GM21723 (cell line): ENCODE data around the gene ZNF446.
"Not testable (repeated sequence)": the region's sequence is repeated elsewhere in the genome, so short reads cannot be mapped to it uniquely, and the experiment has no call there.

ENCODE experiments used
- ATAC-seq: cut with Tn5 transposase; IDR thresholded peaks from one replicate; pipeline ENCODE4 v1.9.1; 2021; ENCODE audit warnings: mild to moderate bottlenecking, moderate library complexity; ENCODE audit not compliant: unreplicated experiment

Gene ZNF446

DNA sequence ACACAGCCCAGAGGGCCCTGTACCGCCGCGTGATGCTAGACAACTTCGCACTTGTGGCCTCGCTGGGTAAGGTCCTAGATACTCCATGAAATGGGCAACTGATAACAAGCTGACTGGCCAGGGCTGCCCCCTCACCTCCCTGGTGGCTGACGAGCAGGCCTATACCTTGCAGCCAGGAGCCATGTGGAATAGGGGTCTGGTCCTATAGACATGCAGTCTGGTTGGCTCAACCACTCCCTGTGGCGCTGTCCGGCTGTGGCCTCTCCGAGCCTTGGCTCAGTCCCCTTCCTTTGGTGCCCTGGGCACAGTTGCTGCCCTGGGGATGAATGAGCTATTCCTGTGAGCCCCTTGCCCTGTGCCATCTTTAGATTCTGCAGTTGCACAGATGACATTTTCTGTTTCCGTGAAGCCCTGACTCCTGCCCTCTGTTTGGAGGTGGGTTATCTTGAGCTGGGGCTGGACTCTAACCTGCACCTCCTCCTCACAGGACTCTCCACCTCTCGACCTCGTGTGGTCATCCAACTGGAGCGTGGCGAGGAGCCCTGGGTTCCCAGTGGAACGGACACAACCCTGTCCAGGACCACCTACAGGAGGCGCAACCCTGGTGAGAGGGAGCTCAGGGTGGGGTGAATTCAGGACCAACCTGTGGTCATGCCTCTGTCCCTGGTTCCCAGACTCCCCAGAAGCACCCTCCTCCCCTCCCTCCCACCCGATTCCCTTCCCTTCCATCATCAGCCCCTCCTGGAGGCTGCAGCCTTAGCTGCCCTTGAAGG, 6.7 kb upstream of the ZNF446 start:
- ATAC-seq: no peak

DNA sequence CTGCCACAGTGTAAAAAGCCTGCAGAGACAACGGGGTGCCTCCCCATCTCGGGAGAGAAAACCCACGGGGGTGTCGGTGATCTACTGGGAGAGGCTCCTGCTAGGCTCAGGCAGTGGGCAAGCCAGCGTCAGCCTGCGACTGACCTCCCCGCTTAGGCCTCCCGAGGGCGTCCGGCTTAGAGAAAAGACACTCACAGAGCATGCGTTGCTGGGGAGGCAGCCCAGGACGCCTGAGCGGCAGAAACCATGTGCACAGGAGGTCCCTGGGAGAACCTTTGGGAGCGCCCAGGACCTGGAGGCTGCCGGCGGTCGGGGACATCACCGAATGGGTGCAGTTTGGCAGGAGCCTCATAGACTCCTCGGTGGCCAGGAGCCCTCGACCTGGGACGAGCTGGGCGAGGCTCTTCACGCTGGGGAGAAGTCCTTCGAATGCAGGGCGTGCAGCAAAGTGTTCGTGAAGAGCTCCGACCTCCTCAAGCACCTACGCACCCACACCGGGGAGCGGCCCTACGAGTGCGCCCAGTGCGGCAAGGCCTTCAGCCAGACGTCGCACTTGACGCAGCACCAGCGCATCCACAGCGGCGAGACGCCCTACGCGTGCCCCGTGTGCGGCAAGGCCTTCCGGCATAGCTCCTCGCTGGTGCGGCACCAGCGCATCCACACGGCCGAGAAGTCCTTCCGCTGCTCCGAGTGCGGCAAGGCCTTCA, 5.2 kb upstream of the ZNF446 start:
- ATAC-seq: not testable (repeated sequence)

DNA sequence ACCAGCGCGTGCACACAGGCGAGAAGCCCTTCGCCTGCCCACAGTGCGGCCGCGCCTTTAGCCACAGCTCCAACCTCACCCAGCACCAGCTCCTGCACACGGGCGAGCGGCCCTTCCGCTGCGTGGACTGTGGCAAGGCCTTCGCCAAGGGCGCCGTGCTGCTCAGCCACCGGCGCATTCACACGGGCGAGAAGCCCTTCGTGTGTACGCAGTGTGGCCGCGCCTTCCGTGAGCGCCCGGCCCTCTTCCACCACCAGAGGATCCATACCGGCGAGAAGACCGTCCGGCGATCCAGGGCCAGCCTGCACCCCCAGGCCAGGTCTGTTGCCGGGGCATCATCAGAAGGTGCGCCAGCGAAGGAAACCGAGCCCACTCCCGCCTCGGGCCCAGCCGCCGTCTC, 4.4 kb upstream of the ZNF446 start:
- no peak for ATAC-seq

DNA sequence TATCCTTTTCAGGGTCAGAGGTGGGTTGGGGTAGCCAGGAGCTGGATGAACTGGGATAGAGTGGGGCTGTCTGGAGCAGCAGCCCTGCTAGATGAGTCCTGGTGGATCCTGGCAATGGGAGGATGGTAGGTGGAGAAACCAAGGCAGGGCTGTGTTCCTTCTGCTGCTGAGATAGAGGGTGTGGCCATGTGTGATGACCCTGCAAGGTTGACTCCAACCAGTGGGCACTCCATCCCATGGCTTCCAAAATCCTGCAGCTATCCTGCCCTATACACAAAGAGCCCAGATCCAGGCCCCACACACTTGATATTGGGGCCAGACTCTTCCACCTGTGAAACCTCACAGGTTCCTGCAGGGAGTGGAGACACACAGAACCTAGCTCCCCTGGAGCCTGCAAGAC, 2.4 kb upstream of the ZNF446 start:
- ATAC-seq: no peak

DNA sequence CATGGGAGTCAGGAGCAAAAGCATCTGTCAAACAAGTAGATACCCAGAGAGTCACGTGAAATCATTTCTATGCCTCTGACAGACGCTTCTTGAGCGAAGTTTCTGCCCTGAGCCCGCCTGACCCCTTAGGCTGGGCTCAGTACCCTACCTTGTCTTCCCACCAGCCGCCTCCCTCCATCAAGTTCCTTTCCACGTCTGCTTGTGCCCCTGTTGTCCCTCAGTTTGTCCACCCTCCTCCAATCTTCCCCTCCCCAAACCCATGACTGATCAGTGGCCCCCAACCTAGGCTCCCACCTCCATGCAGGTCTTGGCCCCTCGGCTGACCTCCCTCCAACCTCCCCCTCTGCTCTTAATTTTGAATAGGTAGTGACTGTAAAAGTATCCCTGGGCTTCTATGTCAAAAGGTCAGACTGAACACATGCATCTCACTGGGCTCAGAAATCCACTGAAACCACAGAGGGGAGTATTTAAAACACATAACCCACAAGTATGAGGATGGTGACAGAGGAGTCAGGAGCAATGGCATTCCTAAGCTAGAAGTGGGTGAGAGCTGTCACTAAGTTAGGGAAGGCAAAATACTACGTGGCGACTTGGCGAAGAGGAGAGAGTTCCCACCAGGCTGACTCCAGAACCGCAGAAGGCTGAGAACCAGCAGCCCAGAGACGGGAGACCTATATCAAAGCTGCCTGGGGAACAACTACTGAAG, 1.7 kb upstream of the ZNF446 start:
- no peak for ATAC-seq

DNA sequence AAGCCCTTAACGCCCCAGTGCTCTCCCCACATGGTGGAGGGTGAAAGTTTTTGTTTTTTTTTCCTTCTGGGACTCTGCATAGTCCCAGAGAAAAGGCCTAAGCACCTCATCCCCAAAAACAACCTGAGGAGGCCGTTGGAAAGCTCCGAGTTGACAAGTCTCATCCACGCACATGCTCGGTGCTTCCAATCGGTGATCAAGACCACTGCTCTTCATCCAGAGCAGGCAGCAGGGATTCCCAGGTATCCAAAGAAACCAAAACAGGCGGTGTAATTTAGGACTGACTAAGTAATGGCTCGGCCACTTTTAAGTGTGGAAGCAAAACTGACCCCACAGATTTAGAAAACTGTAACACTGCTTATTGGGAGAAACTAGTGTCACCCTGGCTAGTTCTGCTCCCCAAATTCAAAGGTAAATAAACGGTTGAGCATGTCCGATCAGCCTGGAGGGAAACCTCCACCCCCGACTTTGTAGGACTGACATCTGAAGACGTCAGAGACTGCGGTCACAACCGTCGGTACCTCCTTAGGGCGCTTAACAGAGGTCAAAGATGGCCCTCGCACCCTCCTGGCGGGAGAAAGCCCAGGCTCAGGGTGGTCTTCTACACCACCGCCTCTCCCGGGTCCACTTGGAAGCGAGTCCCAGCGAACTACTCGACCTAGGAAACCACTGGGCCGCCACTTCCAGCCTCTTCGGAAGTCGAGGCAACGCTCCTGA, 997 bp upstream of the ZNF446 start:
- ATAC-seq: peak; percentile 6

DNA sequence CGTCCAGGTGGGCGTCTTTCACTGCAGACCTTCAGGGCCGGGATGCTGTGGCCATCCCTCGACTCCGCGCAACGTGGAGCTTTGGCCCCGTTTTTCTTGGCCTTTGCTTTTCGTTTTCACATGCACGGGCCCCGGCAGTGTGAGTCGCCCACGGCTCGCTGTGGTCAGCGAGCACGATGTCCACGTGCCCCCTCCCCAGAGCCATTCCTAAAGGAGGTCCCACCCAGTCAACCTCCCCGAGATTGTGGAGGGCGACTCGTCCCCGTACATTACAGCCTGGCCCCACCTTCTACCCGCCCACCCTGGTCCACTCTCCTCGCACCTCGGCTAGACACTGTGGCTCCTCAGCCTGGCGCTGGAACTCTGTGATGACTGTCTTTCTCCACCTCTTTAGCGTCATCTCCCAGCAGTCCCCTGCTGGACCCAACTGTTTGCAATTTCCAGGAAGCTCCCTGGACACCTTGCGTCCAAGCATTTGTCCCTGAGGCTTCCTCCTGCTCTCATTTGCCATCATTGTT, 405 bp downstream of the ZNF446 start:
- no peak for ATAC-seq

DNA sequence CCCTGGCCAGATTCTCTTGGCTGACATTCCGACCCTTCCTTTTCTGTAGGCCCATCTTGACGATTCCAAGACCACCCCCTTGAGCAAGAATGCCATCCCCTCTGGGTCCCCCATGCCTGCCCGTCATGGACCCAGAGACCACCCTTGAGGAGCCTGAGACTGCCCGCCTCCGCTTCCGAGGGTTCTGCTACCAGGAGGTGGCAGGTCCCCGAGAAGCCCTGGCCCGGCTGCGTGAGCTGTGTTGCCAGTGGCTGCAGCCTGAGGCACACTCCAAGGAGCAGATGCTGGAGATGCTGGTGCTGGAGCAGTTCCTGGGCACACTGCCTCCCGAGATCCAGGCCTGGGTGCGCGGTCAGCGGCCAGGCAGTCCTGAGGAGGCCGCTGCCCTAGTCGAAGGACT, 978 bp downstream of the ZNF446 start:
- ATAC-seq: no peak

DNA sequence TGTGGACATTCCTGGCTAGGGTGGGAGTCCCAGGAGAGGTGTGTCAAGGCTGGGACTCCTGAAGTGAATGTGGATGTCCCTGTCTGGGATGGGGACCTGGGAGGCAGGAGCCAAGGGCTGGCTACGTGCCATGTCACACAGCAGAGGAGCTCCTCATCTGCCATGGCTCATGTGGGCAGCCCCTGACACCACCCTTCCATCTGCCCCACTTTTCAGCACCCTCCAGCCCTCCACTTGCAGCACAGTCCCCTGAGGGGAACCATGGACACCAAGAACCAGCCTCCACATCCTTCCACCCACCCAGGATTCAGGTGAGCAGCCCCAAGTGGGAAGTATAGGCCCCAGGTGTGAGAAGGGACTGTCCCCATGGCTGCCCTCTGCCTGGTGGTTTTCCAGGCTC, 1.7 kb downstream of the ZNF446 start:
- ATAC-seq: no peak

DNA sequence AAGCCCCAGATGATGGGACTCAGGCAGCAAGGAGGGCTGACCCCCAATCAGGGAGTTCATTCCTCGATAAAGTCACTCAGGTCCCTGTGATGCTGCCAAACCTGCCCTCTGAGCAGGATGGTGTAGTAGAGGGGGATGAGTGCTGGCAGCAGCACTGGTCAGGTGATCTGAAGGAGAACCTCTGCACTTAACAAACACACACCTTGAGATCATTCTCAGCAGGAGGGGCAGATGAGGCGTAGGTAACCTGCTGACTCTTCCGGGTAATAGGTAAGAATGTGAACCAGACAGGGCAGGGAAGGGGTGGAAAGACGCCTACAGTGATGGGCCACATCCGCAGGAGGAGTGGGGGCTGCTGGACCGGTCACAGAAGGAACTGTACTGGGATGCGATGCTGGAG, 3.2 kb downstream of the ZNF446 start:
- no peak for ATAC-seq

DNA sequence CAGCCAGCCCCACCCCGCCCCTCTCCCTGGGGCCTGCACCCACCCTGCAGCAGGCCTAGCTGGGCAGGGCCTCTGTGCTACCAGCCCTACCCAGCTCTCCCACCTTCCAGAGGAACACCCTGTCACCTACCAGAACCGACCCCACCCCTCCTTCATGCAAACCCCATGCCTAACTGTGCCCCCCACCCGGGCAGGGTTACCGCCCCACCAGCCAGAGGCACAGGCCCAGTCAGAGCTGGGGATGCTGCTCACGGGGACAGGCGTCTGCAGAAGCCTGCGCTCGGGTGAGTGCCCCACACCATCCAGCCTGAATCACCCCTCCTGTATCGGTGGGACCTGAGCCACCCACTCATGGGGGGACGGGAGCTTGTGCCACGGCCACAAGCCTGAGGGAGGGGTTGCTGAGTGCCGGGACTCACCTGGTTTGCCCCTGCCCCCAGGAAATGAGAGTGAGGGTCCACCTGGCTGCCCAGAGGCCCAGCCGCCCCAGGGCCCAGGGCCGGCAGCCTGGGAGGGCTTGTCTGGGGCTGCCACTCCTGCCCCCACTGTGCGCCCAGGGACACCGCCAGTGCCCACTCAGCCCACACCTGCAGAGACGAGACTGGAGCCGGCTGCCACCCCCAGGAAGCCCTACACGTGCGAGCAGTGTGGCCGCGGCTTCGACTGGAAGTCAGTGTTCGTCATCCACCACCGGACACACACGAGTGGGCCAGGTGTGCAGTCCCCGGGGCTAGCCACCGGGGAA, 3.8 kb downstream of the ZNF446 start:
- ATAC-seq: no peak

DNA sequence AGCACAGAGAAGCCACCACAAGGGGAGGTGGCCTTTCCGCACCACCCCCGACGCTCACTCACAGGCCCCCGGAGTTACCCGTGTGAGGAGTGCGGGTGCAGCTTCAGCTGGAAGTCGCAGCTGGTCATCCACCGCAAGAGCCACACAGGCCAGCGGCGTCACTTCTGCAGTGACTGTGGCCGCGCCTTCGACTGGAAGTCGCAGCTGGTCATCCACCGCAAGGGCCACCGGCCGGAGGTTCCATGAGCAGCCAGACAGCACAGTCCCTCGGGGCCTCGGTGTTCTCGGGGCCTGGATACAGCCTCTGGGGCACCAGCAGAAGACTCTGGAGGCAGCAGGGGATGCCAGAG, 4.3 kb downstream of the ZNF446 start:
- no peak for ATAC-seq

DNA sequence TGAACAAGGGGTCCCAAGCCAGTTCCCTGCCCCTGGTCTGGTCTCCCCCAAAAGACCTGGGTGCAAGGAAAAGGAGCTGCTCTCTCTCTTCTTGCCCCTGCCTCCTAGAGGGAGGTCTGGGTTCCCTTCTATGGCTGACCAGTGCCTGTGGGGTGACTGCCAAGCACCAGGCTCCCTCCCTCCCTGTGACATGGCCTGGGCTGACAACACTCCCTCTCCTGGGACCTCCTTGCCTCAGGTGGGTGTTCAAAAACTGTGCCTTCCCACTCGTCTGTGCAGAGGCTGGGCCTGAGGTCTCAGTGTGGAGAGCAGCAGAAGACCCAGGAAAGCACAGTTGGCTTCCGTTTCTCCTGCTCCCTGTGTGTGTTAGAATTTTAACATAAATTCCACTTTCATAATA, 4.7 kb downstream of the ZNF446 start:
- ATAC-seq: no peak

DNA sequence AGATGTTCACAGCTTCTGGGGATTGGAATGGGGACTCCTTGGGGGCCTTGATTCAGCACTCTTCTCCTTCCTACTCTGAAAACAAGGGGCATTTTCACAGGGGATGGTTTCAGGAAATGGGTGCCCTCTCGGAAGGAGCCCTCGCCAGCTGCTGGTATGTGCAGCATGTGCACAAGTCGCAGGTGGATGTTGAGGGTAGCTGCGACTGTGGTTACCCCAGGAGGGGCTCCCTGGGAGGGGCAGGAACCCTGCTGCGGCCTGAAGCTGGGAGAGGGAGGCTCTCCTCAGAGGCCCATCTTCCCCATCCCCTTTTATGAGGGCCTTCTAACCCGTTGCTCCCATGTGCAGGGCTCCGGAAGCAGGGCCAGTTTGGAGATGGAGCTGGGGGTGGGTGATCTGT, 6.2 kb downstream of the ZNF446 start:
- no peak for ATAC-seq

DNA sequence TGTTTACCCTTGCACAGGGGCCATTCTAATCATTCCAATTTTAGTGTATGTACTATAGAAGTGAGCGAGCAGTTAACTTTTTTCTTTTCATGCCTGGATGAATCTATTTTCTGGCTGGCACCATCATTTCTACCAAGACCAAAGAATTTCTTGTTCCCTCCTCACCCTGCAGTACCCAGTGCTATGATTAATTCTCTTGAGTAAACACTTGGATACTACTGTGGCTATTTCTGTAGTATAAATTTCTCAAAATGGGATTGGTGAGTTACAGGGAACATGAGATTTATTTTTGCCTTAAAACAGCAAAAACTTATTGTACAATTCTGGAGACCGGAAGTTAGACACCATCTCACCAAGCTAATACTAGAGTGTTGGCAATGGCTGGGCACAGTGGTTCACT, 7.6 kb downstream of the ZNF446 start:
- ATAC-seq: no peak

DNA sequence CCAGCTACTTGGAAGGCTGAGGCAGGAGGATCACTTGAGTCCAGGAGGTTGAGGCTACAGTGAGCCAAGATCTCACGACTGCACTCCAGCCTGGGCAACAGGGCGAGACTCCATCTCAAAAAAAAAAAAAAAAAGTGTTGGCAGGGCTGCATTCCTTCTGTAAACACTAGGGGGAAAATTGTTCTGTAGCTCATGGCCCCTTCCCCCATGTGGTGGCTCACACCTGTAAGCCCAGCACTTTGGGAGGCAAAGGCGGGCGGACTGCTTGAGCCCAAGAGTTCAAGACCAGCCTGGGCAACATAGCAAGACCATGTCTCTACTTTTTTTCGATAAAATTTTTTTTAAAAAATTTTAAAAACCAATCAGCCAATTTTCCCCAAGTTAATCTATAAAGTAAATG, 8.2 kb downstream of the ZNF446 start:
- ATAC-seq: not testable (repeated sequence)

DNA sequence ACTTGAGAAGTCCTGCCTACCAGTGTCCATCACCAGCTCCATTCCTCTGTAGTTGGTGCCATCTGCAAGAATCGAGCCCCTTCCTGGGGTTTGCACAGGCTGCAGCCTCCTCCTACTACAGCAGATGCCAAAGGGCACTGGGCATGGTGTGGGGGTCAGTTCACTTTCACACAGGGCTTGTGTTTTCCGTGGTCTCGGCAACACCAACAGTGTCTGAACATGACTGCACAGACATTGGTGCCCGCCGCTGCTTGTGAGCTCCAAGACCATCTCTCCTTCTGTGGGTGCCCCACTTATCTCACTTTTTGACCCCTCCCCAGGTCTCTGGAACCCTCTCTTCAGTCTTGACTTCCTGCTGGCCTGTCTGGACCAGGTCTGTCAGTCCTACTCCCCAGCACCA, 15.2 kb downstream of the ZNF446 start:
- ATAC-seq: no peak

DNA sequence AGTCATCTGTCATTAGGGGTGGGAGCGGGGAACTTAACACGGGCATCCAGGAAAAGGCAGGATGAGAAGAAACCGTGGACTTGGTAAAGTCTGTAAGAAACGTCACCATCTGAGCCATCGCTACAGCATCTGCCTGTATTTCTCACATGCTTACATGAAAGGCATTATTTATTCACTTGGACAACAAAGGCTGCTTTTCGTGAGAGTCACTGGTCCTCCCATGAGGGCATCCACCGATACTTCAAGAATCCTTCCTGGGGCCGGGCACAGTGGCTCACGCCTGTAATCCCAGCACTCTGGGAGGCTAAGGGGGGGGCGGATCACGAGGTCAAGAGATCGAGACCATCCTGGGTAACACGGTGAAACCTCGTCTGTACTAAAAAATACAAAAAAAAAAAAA, 16.1 kb downstream of the ZNF446 start:
- no peak for ATAC-seq

DNA sequence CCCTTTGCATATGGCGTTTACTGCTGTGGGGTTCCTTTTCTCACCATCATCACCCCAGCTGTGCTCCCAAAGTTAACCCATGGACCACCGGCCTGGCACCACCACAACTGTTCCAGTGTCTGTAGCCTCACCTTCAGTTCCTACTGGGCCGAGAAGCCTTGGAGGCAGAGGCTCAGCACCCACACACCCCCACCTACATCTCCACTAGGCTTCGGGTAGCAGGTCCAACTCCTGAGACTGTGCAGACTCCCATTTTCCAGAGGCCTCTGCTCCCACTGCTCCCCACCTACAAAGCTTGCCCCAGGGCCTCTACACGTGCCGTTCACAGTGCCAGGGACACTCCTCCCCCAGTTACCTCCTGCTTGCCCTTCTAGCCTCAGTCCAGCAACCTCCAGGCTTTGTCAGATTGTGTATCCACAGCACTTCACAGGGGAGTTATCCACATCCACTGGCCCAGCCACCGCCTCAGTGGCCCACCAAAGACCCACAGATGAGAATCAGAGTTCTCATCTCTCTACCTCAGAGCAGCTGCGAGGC, 21.6 kb downstream of the ZNF446 start:
- no peak for ATAC-seq

DNA sequence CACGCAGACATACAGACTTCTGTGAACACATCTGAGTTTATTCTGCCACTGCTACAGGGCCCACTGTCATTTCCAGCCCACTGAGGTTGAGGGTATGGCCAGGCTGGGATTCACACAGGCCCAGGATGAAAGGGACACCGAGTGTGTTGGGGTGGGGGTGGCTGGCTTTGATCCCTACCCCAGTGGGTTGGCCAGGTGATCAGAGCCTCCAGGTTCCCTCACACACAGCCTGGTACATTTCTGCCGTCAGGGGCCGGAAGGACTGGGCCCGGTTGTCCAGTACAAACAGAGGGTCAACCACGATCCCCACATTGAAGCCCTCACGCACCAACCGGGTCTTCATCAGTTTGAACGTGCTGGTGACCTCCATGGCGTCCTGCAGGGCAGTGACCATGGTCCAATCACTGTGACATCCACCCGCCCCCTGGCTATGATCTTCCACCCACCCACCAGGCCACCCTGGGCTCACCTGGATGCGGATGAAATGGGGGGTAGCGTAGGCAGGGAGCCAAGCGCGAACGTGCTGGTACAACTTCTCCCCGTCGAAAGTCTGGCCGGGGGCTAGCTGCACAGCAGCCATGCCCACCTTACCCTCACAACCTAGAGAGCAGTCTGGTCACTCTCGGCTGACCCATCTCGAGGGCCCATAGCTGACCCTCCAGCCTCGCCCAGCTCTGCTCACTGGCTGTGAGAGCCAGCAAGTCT, 22.3 kb downstream of the ZNF446 start:
- peak; percentile 12 for ATAC-seq
